ENCODE measurements around the gene CHST10. TPM values are rescaled to one million over a fixed set of nuclear protein-coding genes. Genes with fewer than 3 reads are reported as not detected.

Gene CHST10
- total RNA-seq, 1 donor from 2014 or later, result 20.6 TPM

DNA sequence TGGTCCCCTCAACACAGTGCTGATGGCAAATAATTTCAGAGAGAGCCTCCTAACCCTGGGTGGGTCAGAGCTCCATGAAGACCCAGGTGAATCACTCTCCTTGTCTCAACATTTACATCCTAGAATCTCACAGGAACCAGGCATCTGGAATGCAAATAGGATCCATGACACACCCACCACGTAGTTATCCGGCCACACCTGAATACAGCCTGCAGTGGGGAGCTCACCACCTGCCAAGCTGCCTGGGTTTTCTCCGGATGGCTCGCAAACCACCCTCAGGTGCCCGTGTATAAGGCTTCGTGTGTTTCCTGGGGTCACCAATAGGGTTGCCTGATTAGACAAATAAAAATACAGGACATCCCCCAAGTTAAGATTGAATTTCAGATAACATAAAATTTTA is 9.9 kb downstream of the CHST10 start:
- DNase-seq (ENCODE audit: low spot score), result no peak
- Mint-ChIP-seq H3K27me3 (ENCODE audit: unreplicated experiment) (no peaks in the 10 kb centered on the region), H3K36me3 (ENCODE audit: low read depth, unreplicated experiment) (peaks cover 16% of the 10 kb centered on the region), H3K27ac (ENCODE audit: unreplicated experiment) (no peak overlapping the region), H3K4me1 (ENCODE audit: unreplicated experiment) (peaks cover 7% of the 10 kb centered on the region), H3K4me3 (ENCODE audit: unreplicated experiment) (no peak overlapping the region), H3K9me3 (ENCODE audit: unreplicated experiment) (no peaks in the 10 kb centered on the region)
- TF ChIP-seq, protein P1, sequence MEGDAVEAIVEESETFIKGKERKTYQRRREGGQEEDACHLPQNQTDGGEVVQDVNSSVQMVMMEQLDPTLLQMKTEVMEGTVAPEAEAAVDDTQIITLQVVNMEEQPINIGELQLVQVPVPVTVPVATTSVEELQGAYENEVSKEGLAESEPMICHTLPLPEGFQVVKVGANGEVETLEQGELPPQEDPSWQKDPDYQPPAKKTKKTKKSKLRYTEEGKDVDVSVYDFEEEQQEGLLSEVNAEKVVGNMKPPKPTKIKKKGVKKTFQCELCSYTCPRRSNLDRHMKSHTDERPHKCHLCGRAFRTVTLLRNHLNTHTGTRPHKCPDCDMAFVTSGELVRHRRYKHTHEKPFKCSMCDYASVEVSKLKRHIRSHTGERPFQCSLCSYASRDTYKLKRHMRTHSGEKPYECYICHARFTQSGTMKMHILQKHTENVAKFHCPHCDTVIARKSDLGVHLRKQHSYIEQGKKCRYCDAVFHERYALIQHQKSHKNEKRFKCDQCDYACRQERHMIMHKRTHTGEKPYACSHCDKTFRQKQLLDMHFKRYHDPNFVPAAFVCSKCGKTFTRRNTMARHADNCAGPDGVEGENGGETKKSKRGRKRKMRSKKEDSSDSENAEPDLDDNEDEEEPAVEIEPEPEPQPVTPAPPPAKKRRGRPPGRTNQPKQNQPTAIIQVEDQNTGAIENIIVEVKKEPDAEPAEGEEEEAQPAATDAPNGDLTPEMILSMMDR (IDR thresholded peaks at IDR 0.05; ENCODE audit: unreplicated experiment), result no peak

DNA sequence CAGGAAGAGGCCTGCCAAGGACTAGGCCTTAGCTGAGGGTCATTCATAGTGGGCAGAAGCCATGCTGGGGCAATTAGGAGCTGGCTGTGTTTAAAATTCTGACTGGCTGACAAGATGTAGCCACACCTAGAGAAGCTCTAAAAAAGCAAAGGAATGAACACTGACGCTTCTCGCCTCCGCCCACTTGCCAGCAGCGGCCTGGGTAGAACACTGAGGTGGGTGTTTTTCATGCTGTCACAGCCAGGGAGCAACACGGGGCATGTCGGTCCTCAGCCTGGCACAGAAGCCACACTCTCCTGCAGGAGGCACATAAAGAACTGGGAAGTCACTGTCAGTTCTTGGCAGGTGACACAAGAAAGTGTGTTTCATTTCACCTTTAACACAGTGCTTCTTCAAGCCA is 10.4 kb downstream of the CHST10 start:
- TF ChIP-seq, protein P1 (IDR thresholded peaks at IDR 0.05; ENCODE audit: unreplicated experiment), result no peak
- no peak overlapping the region for H3K27ac Mint-ChIP-seq (ENCODE audit: unreplicated experiment)
- H3K4me1 Mint-ChIP-seq (ENCODE audit: unreplicated experiment), result peaks cover 7% of the 10 kb centered on the region
- H3K27me3 Mint-ChIP-seq (ENCODE audit: unreplicated experiment), result no peaks in the 10 kb centered on the region
- peaks cover 18% of the 10 kb centered on the region for H3K36me3 Mint-ChIP-seq (ENCODE audit: low read depth, unreplicated experiment)
- no peaks in the 10 kb centered on the region for H3K9me3 Mint-ChIP-seq (ENCODE audit: unreplicated experiment)
- DNase-seq (ENCODE audit: low spot score), result no peak
- H3K4me3 Mint-ChIP-seq (ENCODE audit: unreplicated experiment), result no peak overlapping the region

DNA sequence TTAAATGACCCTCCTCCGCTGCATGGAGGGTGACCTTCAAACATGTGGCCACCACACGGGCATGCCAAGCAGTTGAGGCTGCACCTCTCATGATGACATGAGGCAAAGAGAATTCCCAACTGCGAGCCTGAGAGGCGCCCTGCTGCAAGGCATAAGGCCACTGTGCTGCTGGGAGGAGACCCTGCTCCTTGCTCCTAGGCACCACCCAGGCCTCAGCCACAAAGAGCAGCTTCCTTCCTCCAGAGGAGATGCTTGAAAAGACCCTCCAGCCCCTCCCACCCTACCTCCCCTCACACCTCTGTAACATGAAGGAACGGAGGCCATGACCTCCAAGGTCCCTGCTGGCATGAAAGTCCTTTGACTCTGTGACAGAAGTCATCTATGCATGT is 11.4 kb downstream of the CHST10 start:
- TF ChIP-seq, protein P1 (IDR thresholded peaks at IDR 0.05; ENCODE audit: unreplicated experiment), result no peak
- Mint-ChIP-seq H3K4me3 (ENCODE audit: unreplicated experiment) (no peak overlapping the region), H3K36me3 (ENCODE audit: low read depth, unreplicated experiment) (peaks cover 24% of the 10 kb centered on the region), H3K27me3 (ENCODE audit: unreplicated experiment) (no peaks in the 10 kb centered on the region), H3K9me3 (ENCODE audit: unreplicated experiment) (no peaks in the 10 kb centered on the region), H3K4me1 (ENCODE audit: unreplicated experiment) (peaks cover 7% of the 10 kb centered on the region), H3K27ac (ENCODE audit: unreplicated experiment) (no peak overlapping the region)
- no peak for DNase-seq (ENCODE audit: low spot score)

DNA sequence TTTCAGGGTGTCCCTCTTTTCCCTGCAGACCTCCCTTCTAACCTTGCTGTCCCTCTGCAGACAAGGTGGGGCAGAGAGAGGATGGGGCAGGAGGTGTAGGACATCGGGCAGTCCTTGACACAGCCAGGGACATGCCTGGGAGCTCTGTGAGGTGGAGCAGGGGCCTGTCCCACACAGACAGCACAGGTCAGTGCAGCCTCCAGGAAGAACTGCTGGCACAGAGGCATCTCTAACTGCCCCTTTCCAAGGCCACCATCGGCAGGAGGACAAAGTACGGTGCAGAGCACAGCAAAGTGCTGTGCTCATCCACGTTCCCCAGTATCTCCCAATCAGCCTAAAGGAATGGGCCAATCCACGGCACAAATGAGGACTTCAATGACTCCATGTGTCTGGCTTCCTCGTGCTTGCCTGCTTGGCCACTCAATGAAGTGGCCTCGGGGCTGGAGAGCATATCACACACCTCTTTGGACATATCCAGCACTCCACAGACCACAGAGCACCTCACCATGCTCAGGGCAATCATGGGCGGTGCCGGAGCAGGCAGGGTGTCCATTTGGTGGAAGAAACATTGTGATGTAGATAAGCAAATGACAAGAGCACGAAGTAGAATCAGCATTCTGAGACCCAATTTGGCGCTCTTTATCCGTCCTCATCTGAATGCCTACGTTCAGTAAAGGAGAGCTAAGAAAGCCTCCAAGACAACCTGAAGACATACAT is 11.9 kb downstream of the CHST10 start:
- Mint-ChIP-seq H3K9me3 (ENCODE audit: unreplicated experiment) (no peaks in the 10 kb centered on the region), H3K4me1 (ENCODE audit: unreplicated experiment) (peaks cover 7% of the 10 kb centered on the region), H3K36me3 (ENCODE audit: low read depth, unreplicated experiment) (peaks cover 26% of the 10 kb centered on the region), H3K27ac (ENCODE audit: unreplicated experiment) (no peak overlapping the region), H3K4me3 (ENCODE audit: unreplicated experiment) (no peak overlapping the region), H3K27me3 (ENCODE audit: unreplicated experiment) (no peaks in the 10 kb centered on the region)
- DNase-seq (ENCODE audit: low spot score), result no peak
- TF ChIP-seq, protein P1 (IDR thresholded peaks at IDR 0.05; ENCODE audit: unreplicated experiment), result no peak

DNA sequence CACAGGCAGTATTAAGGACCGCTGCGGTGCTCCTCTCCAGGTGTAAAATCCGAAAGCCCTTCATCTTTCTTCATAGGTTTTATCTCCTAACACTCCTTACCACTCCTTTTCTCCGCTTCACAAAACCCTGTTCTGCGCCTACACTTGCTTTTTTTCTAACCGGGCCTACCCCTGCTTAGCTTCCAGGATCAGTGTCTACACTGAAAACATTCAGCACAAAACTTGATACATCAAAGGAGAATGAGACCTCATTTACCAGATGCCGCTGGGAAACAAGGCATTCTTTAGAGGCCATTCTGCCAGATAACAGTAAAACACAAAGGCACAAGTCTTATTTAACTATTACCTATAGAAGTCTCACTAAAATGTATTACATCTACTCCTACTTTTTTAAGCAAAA is 13.1 kb downstream of the CHST10 start:
- Mint-ChIP-seq H3K4me3 (ENCODE audit: unreplicated experiment) (no peak overlapping the region), H3K36me3 (ENCODE audit: low read depth, unreplicated experiment) (peaks cover 26% of the 10 kb centered on the region), H3K27ac (ENCODE audit: unreplicated experiment) (no peak overlapping the region)

More for the DNA sequence above, 13.1 kb downstream of the CHST10 start:
- TF ChIP-seq, protein P1 (IDR thresholded peaks at IDR 0.05; ENCODE audit: unreplicated experiment), result no peak
- DNase-seq (ENCODE audit: low spot score), result no peak
- H3K4me1 Mint-ChIP-seq (ENCODE audit: unreplicated experiment), result peaks cover 5% of the 10 kb centered on the region
- H3K27me3 Mint-ChIP-seq (ENCODE audit: unreplicated experiment), result no peaks in the 10 kb centered on the region
- H3K9me3 Mint-ChIP-seq (ENCODE audit: unreplicated experiment), result no peaks in the 10 kb centered on the region
